NCI-H446 (cell line): Measurements from ENCODE around the gene NCAPH2.

ENCODE experiments used
- DNase-seq, 2 experiments: peaks; one replicate each; lab custom pipeline; 2025; lab: John Stamatoyannopoulos, UW

Gene NCAPH2

DNA sequence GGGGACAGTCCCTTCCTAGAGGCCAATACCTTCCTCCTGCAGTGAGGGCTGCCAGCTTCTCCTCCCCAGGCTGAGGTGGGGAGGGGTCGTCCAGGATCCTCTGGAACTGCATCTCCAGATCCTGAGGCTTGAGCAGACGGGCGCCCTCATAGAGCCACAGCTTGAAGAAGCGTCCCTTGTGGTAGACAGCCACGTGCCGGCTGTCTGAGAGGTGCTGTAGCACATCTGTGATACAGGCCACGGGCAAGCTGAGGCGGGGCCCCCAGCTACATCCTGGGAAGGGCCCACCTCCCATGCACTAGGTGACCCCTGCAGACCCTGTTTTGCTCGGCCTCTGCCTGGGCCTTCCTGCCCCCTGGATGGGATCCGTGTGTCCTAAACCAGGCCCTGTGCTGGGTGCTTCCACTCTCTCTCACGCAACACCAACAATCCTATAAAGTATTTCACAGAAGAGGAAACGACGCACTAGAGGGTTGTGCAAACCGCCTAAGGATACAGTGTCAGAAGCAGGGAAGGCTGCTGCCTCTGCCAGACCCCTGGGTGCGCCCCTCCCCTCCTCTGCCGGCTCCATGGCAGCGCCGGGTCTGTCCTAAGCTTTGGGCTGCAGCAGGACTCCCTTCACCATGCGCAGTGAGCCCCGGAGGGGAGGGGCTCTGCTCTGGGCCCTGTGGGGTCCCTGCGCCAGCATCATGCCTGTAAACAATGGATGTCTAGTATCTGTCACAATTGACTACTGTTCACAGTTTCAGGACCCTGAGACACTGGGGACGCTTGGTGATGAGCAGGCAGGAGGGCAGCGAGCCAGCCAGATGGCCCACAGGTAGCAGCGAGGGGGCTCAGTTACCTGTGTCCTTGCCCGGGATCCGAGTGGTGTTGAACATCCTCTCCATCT lies 65.7 kb downstream of the NCAPH2 start:
- no peak for DNase-seq

DNA sequence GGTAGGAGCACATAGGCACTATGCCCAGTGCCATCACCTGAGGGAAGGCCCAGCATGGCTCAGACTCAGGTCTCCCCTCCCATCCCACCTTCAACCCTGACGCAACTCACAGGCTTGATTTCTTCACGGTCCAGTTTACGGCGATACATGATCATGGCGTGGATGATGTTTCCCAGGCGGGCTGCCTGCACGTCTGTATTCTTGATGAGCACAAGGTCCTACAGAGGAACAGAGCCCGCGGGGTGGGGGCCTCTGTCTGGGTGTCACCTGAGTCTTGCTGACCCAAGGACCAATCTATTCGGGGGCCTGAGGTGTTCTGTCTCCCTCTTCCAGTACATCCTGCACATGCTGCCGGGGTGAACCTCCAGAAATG lies 66.3 kb downstream of the NCAPH2 start:
- no peak for DNase-seq
